DOHH2 (cell line): Measurements from ENCODE around the gene SV2C.

ENCODE experiments used
- EZH2phosphoT487 ChIP-seq: fragments of 200-600 bp; sonication (generic); IDR thresholded peaks from 2 replicates; pipeline ENCODE4 v1.6.1; 2017; ENCODE audit warnings: borderline replicate concordance, mild to moderate bottlenecking, antibody characterized with exemption, low read length, moderate library complexity, mixed read lengths
- TF ChIP-seq, protein P1 (sequence below): fragments of 200-600 bp; sonication (generic); IDR thresholded peaks from one replicate; pipeline ENCODE4 v1.5.1; 2014; ENCODE audit warnings: antibody characterized with exemption, mild to moderate bottlenecking, low read depth, low read length; ENCODE audit not compliant: poor library complexity, severe bottlenecking

DNA sequence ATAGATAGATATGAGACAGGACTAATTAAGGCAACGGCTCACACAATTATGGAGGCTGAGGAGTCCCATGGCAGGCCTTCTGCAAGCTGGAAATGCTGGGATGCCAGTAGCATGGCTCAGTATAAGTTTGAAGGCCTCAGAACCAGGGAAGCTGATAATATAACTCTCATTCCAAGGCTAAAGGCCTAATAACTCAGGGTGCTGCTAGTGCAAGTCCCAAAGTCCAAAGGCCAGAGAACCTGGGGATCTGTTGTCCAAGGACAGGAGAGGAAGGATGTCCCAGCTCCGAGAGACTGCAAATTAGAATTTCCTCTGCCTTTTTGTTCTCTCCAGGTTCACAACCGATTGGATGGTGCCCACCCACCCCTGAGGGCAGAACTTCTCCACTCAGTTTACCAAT is 114.5 kb downstream of the SV2C start:
- TF ChIP-seq, protein P1, sequence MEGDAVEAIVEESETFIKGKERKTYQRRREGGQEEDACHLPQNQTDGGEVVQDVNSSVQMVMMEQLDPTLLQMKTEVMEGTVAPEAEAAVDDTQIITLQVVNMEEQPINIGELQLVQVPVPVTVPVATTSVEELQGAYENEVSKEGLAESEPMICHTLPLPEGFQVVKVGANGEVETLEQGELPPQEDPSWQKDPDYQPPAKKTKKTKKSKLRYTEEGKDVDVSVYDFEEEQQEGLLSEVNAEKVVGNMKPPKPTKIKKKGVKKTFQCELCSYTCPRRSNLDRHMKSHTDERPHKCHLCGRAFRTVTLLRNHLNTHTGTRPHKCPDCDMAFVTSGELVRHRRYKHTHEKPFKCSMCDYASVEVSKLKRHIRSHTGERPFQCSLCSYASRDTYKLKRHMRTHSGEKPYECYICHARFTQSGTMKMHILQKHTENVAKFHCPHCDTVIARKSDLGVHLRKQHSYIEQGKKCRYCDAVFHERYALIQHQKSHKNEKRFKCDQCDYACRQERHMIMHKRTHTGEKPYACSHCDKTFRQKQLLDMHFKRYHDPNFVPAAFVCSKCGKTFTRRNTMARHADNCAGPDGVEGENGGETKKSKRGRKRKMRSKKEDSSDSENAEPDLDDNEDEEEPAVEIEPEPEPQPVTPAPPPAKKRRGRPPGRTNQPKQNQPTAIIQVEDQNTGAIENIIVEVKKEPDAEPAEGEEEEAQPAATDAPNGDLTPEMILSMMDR = no peak
- no peak for TF ChIP-seq EZH2phosphoT487
